HCT116 (cell line): ENCODE results near the gene PRDM2.

Source experiments
- CEBPB ChIP-seq: IDR thresholded peaks from 2 replicates; pipeline ENCODE4 v1.6.1; 2012; ENCODE audit warnings: low read depth
- EZH2 ChIP-seq: fragments of 200-600 bp; sonication (generic); IDR thresholded peaks from 2 replicates; pipeline ENCODE4 v1.6.1; 2017; ENCODE audit warnings: antibody characterized with exemption, mixed run types
- EZH2phosphoT487 ChIP-seq: fragments of 200-600 bp; IDR thresholded peaks from 2 replicates; pipeline ENCODE4 v1.6.1; 2018; ENCODE audit warnings: antibody characterized with exemption, borderline replicate concordance
- POLR2A ChIP-seq: IDR thresholded peaks from 2 replicates; pipeline ENCODE4 v1.7.0; 2011; ENCODE audit warnings: borderline replicate concordance; ENCODE audit not compliant: insufficient read depth, insufficient read length; ENCODE audit errors: extremely low read depth
- POLR2AphosphoS5 ChIP-seq: IDR thresholded peaks from 2 replicates; pipeline ENCODE4 v1.6.1; 2011; ENCODE audit warnings: mild to moderate bottlenecking, low read depth, low read length, moderate library complexity
- RAD21 ChIP-seq: IDR thresholded peaks from 2 replicates; pipeline ENCODE4 v1.6.1; 2012; ENCODE audit warnings: low read depth, mild to moderate bottlenecking
- SP1 ChIP-seq: IDR thresholded peaks from 2 replicates; pipeline ENCODE4 v1.6.1; 2012; ENCODE audit warnings: low read depth
- ZNF274 ChIP-seq: fragments of 200-500 bp; sonication (Bioruptor generic); IDR thresholded peaks from 2 replicates; pipeline ENCODE4 v1.6.1; 2014; ENCODE audit warnings: mild to moderate bottlenecking, low read depth, low read length, inconsistent platforms
- TF ChIP-seq, protein P1 (sequence below), 3 experiments: fragments of 200-600 bp in 1 of 3; sonication (generic) in 1 of 3; IDR thresholded peaks in 2 of 3; conservative IDR thresholded peaks in 1 of 3; 2 replicates each; pipeline ENCODE4 v1.5.1; 2012 to 2017; ENCODE audit warnings: low read depth in 2 of 3, low read length in 2 of 3, antibody characterized with exemption in 1 of 3, borderline replicate concordance in 1 of 3, control low read depth in 1 of 3, mild to moderate bottlenecking in 1 of 3, mixed read lengths in 1 of 3, mixed run types in 1 of 3, moderate library complexity in 1 of 3; ENCODE audit not compliant: insufficient read depth in 1 of 3
- TF ChIP-seq, protein P2 (sequence below): IDR thresholded peaks from 2 replicates; pipeline ENCODE4 v1.6.1; 2012
- TF ChIP-seq, protein P3 (sequence below): IDR thresholded peaks from 2 replicates; pipeline ENCODE4 v1.6.1; 2012; ENCODE audit warnings: low read depth

DNA sequence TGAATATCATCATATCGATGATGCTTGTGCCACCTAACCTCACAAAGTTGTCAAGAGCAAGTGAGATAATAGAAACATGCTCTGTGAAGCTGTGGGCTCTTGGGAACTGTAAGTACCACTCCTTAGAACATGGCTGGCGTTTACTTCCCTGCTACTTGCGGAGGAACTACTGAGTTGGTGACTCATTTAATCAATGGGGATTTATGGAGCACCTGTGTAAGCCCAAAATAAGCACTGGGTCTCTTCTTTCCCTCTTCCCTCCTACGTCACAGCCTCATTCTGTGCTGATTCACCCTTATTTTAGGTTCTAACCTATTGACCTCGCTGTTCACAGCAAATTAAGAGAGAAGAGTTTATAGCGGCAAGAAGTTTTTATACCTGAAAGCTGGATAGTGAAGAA is 52.9 kb downstream of the PRDM2 start:
- TF ChIP-seq, protein P1, sequence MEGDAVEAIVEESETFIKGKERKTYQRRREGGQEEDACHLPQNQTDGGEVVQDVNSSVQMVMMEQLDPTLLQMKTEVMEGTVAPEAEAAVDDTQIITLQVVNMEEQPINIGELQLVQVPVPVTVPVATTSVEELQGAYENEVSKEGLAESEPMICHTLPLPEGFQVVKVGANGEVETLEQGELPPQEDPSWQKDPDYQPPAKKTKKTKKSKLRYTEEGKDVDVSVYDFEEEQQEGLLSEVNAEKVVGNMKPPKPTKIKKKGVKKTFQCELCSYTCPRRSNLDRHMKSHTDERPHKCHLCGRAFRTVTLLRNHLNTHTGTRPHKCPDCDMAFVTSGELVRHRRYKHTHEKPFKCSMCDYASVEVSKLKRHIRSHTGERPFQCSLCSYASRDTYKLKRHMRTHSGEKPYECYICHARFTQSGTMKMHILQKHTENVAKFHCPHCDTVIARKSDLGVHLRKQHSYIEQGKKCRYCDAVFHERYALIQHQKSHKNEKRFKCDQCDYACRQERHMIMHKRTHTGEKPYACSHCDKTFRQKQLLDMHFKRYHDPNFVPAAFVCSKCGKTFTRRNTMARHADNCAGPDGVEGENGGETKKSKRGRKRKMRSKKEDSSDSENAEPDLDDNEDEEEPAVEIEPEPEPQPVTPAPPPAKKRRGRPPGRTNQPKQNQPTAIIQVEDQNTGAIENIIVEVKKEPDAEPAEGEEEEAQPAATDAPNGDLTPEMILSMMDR (IDR thresholded peaks at IDR 0.05 in 2 of 3, conservative IDR thresholded peaks at IDR 0.05 in 1 of 3; ENCODE audit: borderline replicate concordance in 1 of 3, insufficient read depth in 1 of 3, low read depth in 2 of 3, low read length in 2 of 3), result no peak
- TF ChIP-seq EZH2phosphoT487 (no peak), POLR2A (no peak), RAD21 (no peak), POLR2AphosphoS5 (no peak), CEBPB (no peak), SP1 (no peak), ZNF274 (no peak), EZH2 (no peak)
- TF ChIP-seq, protein P2, sequence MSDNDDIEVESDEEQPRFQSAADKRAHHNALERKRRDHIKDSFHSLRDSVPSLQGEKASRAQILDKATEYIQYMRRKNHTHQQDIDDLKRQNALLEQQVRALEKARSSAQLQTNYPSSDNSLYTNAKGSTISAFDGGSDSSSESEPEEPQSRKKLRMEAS, result no peak
- TF ChIP-seq, protein P3, sequence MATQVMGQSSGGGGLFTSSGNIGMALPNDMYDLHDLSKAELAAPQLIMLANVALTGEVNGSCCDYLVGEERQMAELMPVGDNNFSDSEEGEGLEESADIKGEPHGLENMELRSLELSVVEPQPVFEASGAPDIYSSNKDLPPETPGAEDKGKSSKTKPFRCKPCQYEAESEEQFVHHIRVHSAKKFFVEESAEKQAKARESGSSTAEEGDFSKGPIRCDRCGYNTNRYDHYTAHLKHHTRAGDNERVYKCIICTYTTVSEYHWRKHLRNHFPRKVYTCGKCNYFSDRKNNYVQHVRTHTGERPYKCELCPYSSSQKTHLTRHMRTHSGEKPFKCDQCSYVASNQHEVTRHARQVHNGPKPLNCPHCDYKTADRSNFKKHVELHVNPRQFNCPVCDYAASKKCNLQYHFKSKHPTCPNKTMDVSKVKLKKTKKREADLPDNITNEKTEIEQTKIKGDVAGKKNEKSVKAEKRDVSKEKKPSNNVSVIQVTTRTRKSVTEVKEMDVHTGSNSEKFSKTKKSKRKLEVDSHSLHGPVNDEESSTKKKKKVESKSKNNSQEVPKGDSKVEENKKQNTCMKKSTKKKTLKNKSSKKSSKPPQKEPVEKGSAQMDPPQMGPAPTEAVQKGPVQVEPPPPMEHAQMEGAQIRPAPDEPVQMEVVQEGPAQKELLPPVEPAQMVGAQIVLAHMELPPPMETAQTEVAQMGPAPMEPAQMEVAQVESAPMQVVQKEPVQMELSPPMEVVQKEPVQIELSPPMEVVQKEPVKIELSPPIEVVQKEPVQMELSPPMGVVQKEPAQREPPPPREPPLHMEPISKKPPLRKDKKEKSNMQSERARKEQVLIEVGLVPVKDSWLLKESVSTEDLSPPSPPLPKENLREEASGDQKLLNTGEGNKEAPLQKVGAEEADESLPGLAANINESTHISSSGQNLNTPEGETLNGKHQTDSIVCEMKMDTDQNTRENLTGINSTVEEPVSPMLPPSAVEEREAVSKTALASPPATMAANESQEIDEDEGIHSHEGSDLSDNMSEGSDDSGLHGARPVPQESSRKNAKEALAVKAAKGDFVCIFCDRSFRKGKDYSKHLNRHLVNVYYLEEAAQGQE, result no peak
